GM20000 (cell line): ENCODE data around the gene COX6B2.

ENCODE experiments used
- DNase-seq: peaks from one replicate; pipeline ENCODE4 v3.0.0; 2012; ENCODE audit warnings: low spot score
- CTCF ChIP-seq: IDR thresholded peaks from 2 replicates; pipeline ENCODE4 v1.5.1; 2012; ENCODE audit warnings: mild to moderate bottlenecking, control low read depth; ENCODE audit errors: extremely low read depth, missing control alignments

COX6B2 gene

GRCh38 chr19:55391702-55392615, 37.4 kb upstream of the COX6B2 start:
- DNase-seq, result no peak
- TF ChIP-seq CTCF, result no peak

DNA sequence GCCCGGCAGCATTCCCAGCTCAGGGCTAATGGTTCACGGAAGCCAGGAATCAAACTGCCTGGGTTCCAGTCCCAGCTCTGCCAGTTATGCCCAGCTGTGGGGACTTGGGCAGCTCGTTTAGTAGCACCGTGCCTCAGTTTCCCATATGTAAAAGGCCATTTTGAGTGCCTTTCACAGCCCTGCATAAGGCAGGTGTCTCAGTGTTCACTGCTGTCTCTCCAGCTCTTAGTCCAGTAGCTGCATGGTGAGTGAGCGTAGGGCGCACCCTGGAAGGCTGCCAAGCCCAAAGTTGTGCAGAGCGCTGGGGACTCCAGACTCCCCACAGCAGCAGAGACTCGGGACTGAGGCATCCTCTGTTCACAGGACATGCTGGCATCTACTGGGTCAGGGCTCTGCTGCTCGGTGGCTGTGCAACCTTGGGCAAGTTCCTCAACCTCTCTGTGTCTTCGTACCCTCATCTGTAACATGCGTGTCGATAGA, 36.7 kb upstream of the COX6B2 start:
- no peak for DNase-seq
- TF ChIP-seq CTCF, result no peak

DNA sequence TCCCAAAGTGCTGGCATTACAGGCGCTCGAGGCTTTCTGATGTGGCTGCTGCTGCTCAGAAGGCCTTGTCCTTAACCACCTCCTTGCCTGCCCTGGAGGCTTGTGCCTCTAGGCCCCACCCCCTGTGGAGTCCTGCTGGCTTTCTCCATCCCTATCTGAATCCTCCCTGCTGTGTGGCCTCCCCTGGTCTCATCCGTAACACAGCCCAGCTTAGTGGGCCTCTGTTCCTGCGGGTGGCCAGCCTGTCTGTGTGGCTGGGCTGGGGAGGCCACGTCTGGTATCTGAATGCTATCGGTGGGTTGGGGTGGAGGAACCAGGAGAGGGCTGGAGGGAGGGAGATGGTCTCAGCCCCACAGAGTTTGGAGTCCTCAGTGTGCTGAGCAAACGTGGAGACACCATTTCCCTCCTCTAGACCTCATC, 36.0 kb upstream of the COX6B2 start:
- no peak for TF ChIP-seq CTCF
- DNase-seq, result no peak

GRCh38 chr19:55389386-55390317, 35.1 kb upstream of the COX6B2 start:
- TF ChIP-seq CTCF, result no peak
- DNase-seq, result no peak

DNA sequence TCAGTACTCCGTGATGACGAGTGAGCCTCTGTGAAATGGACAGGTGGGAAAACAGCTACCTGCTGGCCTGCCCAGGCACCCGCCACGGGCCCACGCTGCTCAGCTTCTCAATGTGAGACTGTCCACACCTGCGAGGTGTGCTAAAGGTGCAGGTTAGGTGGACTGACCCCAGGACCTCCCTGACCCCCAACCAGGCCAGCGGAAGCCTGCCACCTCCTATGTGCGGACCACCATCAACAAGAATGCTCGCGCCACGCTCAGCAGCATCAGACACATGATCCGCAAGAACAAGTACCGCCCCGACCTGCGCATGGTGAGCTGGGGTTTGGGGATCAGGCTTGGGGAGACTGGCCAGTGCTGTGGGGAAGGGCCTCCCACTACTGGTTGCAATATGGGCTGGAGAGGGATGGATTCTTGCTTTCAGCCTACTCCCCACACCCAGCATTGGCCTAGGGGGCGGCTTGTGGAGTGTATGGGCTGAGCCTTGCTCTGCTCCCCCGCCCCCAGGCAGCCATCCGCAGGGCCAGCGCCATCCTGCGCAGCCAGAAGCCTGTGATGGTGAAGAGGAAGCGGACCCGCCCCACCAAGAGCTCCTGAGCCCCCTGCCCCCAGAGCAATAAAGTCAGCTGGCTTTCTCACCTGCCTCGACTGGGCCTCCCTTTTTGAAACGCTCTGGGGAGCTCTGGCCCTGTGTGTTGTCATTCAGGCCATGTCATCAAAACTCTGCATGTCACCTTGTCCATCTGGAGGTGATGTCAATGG, 33.4 kb upstream of the COX6B2 start:
- no peak for TF ChIP-seq CTCF
- DNase-seq, result no peak

DNA sequence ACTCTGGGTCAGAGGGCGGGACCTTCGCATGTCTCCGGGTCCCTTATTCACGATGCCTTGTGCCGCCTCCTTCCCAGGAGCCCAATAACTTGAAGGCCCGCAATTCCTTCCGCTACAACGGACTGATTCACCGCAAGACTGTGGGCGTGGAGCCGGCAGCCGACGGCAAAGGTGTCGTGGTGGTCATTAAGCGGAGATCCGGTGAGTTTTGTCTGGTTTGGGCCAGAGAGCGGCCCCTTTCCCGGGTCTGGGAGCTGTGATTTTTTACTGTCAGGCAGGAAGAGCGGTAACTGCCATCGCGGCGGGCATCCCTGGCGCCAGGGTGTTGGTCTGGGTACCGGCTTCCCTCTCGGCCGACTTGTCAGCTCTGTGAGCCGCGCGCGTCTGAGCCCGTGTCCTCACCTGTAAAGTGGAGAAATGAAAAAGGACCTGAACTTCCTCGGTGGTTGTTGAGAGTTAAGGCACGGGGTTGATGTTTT, 32.0 kb upstream of the COX6B2 start:
- TF ChIP-seq CTCF, result no peak
- DNase-seq, result no peak
